Measurements from ENCODE around the gene ARMC3. TPM values are rescaled to one million over a fixed set of nuclear protein-coding genes. Genes with fewer than 3 reads are reported as not detected.

ARMC3 gene
- total and polyA plus RNA-seq, 9 of the 15 experiments (the other 6 are each of a cell fraction or from before 2014, with no cell fraction given): 0.33 to 1.1 (median 0.62) TPM

GRCh38 chr10:23047201-23048050 is 119.6 kb downstream of the ARMC3 start (continued):
- TF ChIP-seq, protein P1, sequence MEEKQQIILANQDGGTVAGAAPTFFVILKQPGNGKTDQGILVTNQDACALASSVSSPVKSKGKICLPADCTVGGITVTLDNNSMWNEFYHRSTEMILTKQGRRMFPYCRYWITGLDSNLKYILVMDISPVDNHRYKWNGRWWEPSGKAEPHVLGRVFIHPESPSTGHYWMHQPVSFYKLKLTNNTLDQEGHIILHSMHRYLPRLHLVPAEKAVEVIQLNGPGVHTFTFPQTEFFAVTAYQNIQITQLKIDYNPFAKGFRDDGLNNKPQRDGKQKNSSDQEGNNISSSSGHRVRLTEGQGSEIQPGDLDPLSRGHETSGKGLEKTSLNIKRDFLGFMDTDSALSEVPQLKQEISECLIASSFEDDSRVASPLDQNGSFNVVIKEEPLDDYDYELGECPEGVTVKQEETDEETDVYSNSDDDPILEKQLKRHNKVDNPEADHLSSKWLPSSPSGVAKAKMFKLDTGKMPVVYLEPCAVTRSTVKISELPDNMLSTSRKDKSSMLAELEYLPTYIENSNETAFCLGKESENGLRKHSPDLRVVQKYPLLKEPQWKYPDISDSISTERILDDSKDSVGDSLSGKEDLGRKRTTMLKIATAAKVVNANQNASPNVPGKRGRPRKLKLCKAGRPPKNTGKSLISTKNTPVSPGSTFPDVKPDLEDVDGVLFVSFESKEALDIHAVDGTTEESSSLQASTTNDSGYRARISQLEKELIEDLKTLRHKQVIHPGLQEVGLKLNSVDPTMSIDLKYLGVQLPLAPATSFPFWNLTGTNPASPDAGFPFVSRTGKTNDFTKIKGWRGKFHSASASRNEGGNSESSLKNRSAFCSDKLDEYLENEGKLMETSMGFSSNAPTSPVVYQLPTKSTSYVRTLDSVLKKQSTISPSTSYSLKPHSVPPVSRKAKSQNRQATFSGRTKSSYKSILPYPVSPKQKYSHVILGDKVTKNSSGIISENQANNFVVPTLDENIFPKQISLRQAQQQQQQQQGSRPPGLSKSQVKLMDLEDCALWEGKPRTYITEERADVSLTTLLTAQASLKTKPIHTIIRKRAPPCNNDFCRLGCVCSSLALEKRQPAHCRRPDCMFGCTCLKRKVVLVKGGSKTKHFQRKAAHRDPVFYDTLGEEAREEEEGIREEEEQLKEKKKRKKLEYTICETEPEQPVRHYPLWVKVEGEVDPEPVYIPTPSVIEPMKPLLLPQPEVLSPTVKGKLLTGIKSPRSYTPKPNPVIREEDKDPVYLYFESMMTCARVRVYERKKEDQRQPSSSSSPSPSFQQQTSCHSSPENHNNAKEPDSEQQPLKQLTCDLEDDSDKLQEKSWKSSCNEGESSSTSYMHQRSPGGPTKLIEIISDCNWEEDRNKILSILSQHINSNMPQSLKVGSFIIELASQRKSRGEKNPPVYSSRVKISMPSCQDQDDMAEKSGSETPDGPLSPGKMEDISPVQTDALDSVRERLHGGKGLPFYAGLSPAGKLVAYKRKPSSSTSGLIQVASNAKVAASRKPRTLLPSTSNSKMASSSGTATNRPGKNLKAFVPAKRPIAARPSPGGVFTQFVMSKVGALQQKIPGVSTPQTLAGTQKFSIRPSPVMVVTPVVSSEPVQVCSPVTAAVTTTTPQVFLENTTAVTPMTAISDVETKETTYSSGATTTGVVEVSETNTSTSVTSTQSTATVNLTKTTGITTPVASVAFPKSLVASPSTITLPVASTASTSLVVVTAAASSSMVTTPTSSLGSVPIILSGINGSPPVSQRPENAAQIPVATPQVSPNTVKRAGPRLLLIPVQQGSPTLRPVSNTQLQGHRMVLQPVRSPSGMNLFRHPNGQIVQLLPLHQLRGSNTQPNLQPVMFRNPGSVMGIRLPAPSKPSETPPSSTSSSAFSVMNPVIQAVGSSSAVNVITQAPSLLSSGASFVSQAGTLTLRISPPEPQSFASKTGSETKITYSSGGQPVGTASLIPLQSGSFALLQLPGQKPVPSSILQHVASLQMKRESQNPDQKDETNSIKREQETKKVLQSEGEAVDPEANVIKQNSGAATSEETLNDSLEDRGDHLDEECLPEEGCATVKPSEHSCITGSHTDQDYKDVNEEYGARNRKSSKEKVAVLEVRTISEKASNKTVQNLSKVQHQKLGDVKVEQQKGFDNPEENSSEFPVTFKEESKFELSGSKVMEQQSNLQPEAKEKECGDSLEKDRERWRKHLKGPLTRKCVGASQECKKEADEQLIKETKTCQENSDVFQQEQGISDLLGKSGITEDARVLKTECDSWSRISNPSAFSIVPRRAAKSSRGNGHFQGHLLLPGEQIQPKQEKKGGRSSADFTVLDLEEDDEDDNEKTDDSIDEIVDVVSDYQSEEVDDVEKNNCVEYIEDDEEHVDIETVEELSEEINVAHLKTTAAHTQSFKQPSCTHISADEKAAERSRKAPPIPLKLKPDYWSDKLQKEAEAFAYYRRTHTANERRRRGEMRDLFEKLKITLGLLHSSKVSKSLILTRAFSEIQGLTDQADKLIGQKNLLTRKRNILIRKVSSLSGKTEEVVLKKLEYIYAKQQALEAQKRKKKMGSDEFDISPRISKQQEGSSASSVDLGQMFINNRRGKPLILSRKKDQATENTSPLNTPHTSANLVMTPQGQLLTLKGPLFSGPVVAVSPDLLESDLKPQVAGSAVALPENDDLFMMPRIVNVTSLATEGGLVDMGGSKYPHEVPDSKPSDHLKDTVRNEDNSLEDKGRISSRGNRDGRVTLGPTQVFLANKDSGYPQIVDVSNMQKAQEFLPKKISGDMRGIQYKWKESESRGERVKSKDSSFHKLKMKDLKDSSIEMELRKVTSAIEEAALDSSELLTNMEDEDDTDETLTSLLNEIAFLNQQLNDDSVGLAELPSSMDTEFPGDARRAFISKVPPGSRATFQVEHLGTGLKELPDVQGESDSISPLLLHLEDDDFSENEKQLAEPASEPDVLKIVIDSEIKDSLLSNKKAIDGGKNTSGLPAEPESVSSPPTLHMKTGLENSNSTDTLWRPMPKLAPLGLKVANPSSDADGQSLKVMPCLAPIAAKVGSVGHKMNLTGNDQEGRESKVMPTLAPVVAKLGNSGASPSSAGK (IDR thresholded peaks at IDR 0.05): peak; percentile 73
- TF ChIP-seq MYC (IDR thresholded peaks at IDR 0.05; ENCODE audit: low read depth, low read length) (peak; percentile 50; the same call in 1 of the 2 replicates), MYC (CRISPR knock-in tag; IDR thresholded peaks at IDR 0.05; ENCODE audit: borderline replicate concordance, low read depth) (no peak), ZNF780A (CRISPR knock-in tag; IDR thresholded peaks at IDR 0.05) (no peak), NR2C1 (IDR thresholded peaks at IDR 0.05) (no peak), NR2C1 (tag; IDR thresholded peaks at IDR 0.05) (peak; percentile 70), SIRT6 (IDR thresholded peaks at IDR 0.05; ENCODE audit: low read depth, low read length) (no peak), STAT5A (IDR thresholded peaks at IDR 0.05; ENCODE audit: borderline replicate concordance, low read length) (peak; percentile 68), ZNF79 (CRISPR knock-in tag; IDR thresholded peaks at IDR 0.05; ENCODE audit: low read depth) (no peak), BRCA1 (IDR thresholded peaks at IDR 0.05) (no peak), BRCA1 (CRISPR knock-in tag; IDR thresholded peaks at IDR 0.05) (no peak), ARID2 (IDR thresholded peaks at IDR 0.05) (no peak), SMAD3 (CRISPR knock-in tag; conservative IDR thresholded peaks at IDR 0.05) (peak; percentile 22; the same call in 1 of the 2 replicates), CTCFL (IDR thresholded peaks at IDR 0.05; ENCODE audit: borderline replicate concordance, insufficient read depth, low read depth, low read length, poor library complexity, severe bottlenecking) (no peak)

Measured in K562 (cell line).